HG02970 (cell line): ENCODE measurements around the gene REEP3.
"Not testable (repeated sequence)": the region's sequence is repeated elsewhere in the genome, so short reads cannot be mapped to it uniquely, and the experiment has no call there.

Source experiments
- ATAC-seq: cut with Tn5 transposase; IDR thresholded peaks from one replicate; pipeline ENCODE4 v1.9.1; 2021; ENCODE audit warnings: mild to moderate bottlenecking, moderate library complexity, moderate number of reproducible peaks; ENCODE audit not compliant: unreplicated experiment, low FRiP score

REEP3 gene, protein sequence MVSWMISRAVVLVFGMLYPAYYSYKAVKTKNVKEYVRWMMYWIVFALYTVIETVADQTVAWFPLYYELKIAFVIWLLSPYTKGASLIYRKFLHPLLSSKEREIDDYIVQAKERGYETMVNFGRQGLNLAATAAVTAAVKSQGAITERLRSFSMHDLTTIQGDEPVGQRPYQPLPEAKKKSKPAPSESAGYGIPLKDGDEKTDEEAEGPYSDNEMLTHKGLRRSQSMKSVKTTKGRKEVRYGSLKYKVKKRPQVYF

GRCh38 chr10:63520500-63521415 lies at the start of gene REEP3:
REEP3 (plus strand) TSS chr10:63521401; CDS start chr10:63521546, 145 bp downstream.
- peak; percentile 79 for ATAC-seq

DNA sequence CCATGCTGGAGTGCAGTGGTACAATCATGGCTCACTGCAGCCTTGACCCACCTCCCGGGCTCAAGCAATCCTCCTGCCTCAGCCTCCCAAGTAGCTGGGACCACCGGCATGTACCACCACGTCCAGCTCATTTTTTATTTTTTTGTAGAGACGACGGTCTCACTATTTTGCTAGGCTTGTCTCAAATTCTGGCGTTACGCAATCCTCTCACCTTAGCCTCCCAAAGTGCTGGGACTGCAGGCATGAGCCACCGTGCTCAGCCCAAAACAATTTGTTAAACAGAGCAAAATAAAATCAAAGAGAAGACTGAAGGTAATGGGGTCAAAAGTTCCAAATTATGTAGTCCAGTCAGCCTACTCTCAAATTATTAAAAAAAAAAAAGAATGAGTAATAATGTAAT lies 46.7 kb upstream of the REEP3 start:
- no peak for ATAC-seq

DNA sequence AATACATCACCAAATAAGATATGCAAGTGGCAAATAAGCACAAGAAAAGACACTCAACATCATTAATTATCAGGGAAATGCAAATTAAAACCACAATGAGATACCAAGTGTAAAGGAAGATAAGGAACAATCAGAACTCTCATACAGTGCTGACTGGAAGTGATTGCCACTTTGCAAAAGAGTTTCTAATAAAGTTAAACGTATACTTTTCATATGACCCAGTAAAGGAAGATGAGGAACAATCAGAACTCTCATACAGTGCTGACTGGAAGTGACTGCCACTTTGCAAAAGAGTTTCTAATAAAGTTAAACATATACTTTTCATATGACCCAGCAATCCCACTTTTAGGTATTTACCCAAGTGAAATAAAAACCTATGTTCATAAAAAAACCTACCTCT lies 43.3 kb upstream of the REEP3 start:
- no peak for ATAC-seq

GRCh38 chr10:63478564-63478963 lies 42.6 kb upstream of the REEP3 start:
- ATAC-seq = no peak

- ATAC-seq = no peak
These were observed 41.0 kb upstream of the REEP3 start for GRCh38 chr10:63480237-63480636.

DNA sequence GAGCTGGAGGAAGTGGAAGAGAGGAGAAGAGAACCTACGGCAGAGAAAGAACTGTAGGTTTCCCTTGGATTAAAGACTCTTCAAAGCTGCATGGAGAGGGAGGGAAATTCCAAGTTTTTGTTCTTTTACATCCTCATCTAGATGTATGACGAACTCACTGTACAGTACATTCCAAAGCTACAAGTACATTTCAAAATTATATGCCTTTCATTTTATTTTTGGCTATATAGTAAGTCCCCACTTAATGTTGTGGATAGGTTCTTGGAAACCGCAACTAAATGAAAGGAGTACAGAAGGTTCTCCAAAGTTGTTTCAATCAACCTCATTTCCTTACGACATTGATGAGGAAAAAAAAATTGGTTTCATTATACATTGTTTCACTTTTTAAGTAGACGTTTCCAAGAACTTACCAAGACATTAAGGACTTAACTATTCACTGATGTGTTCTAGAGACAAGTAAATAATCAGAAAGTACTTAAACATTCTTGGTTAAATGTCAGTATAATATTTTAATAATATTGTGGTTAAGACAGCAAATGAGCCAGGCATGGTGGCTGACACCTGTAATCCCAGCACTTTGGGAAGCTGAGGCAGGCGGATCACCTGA lies 39.3 kb upstream of the REEP3 start:
- ATAC-seq = no peak

DNA sequence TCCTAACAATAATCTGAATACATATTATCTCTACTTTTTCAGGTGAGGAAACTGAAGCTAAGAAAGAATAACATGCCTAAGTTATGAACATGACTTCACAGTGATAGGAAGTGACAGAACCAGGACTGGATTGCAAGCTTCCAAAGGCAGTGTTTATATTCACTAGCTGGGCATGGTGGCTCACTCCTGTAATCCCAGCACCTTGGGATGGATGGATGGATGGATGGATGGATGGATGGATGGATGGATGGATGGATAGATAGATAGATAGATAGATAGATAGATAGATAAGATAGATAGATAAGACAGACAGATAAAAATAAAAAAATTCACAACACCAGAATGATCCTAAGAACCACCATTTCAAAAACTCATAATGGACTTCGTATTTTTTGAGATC lies 37.2 kb upstream of the REEP3 start:
- ATAC-seq = no peak

GRCh38 chr10:63487990-63488389 lies 33.2 kb upstream of the REEP3 start:
- no peak for ATAC-seq

GRCh38 chr10:63489838-63490237 lies 31.4 kb upstream of the REEP3 start:
- no peak for ATAC-seq

DNA sequence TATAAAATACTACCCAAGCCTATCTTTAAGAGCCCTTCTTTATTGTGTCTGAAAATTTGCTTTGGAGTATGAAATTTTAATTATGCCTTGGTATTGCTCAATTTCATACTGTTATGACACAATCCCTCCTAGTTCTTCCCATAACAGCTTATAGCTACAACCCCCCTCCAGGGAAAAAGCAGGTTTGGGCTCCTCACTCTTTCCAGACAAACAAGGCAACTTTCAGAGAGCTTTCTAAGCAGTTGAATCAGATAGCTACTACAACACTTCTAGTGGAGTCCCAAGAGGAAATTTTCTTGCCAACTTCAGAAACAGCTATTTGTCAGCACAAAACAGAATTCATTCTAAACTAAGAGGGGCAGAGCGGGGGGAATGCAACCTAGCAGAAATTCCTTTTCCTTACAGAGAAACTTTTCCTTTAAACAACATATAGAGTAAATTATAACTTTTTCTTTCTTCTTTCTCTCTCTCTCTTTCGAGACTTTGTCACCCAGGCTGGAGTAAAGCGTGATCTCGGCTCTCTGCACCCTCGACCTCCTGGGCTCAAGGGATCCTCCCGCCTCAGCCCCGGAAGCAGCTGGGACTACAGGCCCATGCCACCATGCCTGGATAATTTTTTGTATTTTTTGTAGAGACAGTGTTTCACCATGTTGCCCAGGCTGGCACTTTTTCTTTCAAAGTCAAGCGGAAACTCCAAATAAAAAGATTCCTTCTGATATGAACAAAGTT lies 29.4 kb upstream of the REEP3 start:
- ATAC-seq = no peak

DNA sequence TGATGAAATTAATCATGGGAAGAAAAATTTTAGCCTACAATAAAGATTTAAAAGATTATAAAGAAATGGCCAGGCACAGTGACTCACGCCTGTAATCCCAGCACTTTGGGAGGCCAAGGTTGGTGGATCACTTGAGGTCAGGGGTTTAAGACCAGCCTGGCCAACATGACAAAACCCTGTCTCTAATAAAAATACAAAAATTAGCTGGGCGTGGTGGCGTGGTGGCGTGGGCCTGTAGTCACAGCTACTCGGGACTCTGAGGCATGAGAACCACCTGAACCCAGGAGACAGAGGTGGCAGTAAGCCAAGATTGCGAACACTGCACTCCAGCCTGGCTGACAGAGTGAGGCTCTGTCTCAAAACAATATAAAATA lies 28.9 kb upstream of the REEP3 start:
- not testable (repeated sequence) for ATAC-seq

DNA sequence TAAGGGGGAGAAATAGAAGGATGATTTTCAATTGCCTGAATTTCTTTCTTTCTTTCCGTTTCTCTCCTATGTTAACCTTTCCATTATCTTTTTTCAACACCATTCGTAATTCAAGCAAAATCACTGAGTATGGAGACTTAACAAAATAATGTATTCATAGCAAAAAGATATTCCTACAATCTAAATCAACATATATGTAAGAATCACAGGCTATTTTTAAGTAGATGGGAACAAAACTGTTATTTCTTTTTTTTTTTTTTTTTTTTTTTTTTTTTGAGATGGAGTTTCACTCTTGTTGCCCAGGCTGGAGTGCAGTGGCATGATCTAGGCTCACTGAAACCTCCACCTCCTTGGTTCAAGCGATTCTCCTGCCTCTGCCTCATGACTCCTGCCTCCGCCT lies 28.2 kb upstream of the REEP3 start:
- no peak for ATAC-seq

GRCh38 chr10:63494951-63495350 lies 26.2 kb upstream of the REEP3 start:
- no peak for ATAC-seq

DNA sequence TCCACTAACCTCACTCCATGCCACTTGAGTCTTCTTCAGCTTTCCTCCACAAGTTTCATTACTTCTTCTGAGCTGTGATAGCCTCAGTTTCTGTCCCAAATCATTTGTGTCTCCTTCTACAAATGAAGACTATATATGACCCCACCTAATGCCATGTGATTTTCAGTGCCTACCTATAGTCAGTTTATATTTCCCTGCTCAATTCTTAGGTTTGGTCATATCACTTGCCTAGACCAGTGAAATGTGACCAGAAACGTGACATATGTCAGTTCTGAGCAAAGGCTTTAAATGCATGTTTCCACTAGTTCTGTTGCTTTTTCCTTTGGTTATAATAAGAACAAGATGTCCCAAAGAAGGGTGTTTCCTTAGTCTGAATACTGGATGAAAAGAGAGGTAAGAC lies 24.6 kb upstream of the REEP3 start:
- ATAC-seq = no peak

DNA sequence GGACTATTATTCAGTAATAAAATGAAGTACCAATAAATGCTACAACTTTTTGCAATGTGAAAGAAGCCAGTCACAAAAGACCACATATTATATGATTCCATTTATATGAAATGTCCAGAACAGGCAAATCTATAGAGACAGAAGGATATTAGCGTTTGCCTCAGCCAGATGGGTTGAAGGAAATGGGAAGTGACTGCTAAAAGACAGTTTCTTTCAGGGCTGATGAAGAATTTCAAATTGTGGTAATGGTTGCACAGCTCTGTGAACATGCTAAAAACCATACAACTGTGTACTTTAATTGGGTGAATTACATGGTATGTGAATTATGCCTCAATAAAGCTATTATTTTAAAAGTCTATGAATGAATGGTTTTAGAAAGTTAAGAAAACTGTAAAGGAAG lies 23.9 kb upstream of the REEP3 start:
- ATAC-seq = no peak

DNA sequence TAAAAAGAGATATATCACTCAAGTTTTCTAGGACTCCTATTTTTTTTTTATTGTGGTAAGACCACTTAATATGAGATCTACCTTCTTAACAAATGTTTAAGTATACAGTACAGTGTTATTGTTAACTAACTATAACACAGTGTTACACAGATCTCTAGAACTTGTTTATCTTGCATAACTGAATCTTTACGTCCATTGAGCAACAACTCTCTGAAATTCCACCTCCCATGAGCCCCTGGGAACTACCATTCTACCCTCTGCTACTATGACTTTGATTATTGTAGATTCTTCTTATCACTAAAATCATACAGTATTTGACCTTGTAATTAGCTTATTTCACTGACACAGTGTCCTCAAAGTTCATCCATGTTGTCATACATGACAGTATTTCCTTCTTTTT lies 22.5 kb upstream of the REEP3 start:
- no peak for ATAC-seq

GRCh38 chr10:63500551-63500950 lies 20.6 kb upstream of the REEP3 start:
- not testable (repeated sequence) for ATAC-seq

DNA sequence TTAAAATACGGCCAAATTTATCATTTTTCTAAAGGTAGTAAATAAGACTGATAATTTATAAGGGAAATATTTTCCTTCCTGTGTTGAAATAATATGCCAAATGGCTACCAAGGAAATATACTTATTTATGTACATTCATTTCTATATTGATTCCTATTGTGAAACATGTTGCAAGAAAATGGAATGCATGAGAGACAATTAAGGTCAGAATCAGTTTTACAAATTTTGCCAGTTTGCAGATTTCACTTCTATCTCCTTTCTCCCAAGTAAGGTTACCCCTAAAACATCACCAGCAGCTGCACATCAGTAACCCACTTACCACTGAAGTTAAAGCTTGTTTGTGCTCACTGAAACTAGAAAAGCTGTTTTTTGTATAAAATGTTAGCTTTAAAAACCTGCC lies 19.2 kb upstream of the REEP3 start:
- ATAC-seq = no peak

- ATAC-seq = no peak
These were observed 18.4 kb upstream of the REEP3 start for GRCh38 chr10:63502832-63503231.

- no peak for ATAC-seq
These were observed 17.8 kb upstream of the REEP3 start for GRCh38 chr10:63503395-63503794.
